ENCODE measurements around the gene ILF2.

DNA sequence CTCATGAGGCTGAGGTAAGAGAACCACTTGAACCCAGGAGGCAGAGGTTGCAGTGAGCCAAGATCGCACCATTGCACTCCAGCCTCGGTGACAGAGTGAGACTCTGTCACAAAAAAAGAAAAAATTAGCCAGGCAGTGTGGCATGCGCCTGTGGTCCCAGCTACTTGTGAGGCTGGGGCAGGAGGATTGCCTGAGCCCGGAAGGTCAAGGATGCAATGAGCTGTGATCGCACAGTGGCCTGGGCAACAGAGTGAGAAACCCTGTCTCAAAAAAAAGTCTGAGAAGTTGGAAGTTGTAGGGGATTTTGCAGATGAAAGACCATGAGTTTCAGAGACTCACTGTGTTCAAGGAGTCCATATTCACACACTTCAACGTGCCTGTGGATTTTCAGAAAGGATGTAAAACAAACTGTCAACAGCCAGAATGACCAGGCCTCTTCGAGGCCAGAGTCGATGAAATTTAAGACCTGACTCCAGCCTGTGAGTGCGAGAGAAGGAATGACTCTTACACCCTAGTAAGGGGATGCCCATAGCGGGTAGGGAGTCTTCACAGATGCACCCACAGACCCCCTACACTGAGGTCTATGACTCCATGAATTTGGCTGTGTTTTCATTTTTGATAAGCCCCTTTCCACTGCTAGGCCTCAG lies 45.7 kb downstream of the ILF2 start:
- TF ChIP-seq POLR2A (IDR thresholded peaks at IDR 0.05; ENCODE audit: low read depth, low read length) (no peak), TAF1 (IDR thresholded peaks at IDR 0.05; ENCODE audit: borderline replicate concordance, low read depth, low read length) (no peak), POLR2AphosphoS5 (IDR thresholded peaks at IDR 0.05; ENCODE audit: low read depth, low read length) (no peak)

Data from GM12892 (cell line).